ENCODE results near the gene MAD1L1.

Gene MAD1L1

DNA sequence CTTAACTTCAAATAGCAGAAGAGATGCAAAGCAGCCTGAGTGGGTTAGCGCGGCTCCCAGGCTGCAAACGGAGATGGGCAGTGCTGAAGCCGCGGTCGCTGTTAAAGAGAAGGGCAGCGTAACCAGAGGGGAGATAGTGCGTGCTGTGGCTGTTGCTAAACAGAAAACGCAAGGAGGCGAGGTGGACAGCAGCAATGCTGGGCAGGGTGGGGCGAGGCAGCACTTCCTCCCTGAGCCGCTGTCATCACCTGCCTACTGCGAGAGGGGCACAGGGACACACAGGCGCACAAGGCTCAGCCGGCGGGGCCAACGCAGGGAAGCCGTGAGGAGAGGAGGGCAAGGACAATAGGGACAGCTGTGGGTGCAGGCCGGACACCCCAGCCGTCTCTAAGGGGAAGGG, 137.3 kb downstream of the MAD1L1 start:
- H3K9ac ChIP-seq (ENCODE audit: low read depth, low read length), result no peak overlapping the region
- no peaks in the 10 kb centered on the region for H3K27me3 ChIP-seq (ENCODE audit: insufficient read depth, low read length)
- 0 out of 2 replicates have a peak, but pooled peaks cover 8% of the 10 kb centered on the region for H3K36me3 ChIP-seq (ENCODE audit: insufficient read depth, low read depth, low read length)
- H3K4me3 ChIP-seq (ENCODE audit: low read length), result no peak overlapping the region
- no peaks in the 10 kb centered on the region for H3K9me3 ChIP-seq (ENCODE audit: insufficient read depth, low read depth, low read length)
- no peaks in the 10 kb centered on the region for H3K4me1 ChIP-seq (ENCODE audit: insufficient read depth, low read length)
- H3K27ac ChIP-seq (ENCODE audit: low read length), result no peak overlapping the region

DNA sequence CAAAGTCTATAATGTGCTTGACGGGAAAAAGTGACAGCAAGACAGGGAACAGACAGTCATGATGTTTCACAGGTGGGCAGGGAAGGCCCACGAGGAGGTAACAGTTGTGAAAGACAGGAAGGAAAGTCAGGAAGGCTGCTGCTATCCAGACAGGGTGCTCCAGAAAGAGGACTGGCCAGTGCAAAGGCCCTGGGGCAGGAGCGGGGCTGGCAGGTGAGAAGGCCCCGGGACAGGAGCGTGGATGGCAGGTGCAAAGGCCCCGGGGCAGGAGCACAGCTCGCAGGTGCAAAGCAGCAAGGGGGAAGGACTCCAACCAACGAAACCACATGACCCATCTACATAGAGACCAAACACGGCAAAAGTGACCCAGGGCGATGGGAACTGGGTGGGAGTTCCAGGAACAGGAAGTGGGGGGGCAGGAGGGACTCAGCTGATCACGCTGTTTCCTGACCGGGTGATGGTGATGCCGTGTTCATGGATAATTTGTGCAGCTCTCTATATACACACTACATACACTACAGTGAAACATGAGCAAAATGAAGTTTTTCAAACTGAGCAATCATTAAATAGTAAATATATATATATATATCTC, 138.2 kb downstream of the MAD1L1 start:
- Histone ChIP-seq H3K27me3 (ENCODE audit: insufficient read depth, low read length) (no peaks in the 10 kb centered on the region), H3K4me3 (ENCODE audit: low read length) (no peak overlapping the region), H3K36me3 (ENCODE audit: insufficient read depth, low read depth, low read length) (0 out of 2 replicates have a peak, but pooled peaks cover 8% of the 10 kb centered on the region), H3K9me3 (ENCODE audit: insufficient read depth, low read depth, low read length) (no peaks in the 10 kb centered on the region), H3K27ac (ENCODE audit: low read length) (no peak overlapping the region), H3K9ac (ENCODE audit: low read depth, low read length) (no peak overlapping the region), H3K4me1 (ENCODE audit: insufficient read depth, low read length) (no peaks in the 10 kb centered on the region)

DNA sequence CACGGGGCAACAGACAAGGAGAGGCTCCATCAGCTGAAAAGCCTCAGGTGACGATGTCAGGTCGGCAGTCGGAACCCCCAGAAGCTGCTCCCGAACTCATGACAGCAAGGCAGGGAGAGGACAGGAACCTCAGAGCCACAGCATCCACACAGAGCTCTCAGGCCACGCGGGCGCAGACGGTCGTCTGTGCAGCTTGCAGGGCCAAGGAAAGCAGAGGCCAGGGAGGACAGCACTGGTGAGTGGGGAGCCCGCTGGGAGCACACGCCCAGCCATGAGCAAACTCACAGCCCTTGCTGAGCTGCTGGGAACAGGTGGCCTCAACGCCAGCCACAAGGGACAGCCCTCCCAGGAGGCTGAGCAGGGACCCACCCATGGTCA, 138.9 kb downstream of the MAD1L1 start:
- Histone ChIP-seq H3K9ac (ENCODE audit: low read depth, low read length) (no peak overlapping the region), H3K4me1 (ENCODE audit: insufficient read depth, low read length) (no peaks in the 10 kb centered on the region), H3K36me3 (ENCODE audit: insufficient read depth, low read depth, low read length) (0 out of 2 replicates have a peak, but pooled peaks cover 8% of the 10 kb centered on the region), H3K27me3 (ENCODE audit: insufficient read depth, low read length) (no peaks in the 10 kb centered on the region), H3K9me3 (ENCODE audit: insufficient read depth, low read depth, low read length) (no peaks in the 10 kb centered on the region), H3K27ac (ENCODE audit: low read length) (no peak overlapping the region), H3K4me3 (ENCODE audit: low read length) (no peak overlapping the region)

DNA sequence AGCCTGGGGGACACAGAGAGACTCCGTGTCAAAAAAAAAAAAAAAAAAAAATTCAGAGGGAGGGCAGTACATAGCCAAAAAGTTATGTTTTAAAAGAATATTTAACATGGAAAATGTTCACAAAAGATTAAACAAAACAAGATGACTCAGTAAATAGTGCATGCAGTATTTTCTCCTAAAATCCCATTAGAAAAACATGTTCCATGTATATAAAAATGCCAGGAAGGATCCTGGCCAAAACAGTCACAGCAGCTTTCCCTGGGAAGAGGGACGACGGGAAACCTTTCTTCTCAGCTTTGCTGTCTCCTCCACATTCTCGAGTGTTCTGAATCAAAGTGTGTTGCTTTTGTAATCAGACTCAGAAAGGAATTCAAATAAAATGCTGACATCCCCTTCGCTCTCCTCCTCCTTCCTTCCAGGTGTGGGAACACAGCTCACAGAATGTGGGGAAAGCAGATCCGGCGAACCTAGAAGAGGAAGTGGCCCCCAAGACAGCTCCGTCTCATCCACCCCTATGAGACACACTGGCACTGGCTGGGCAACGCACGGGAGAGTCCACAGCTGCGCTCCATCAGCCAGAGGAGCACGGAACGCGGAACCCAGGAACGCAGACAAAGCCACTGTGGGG, 139.4 kb downstream of the MAD1L1 start:
- H3K4me1 ChIP-seq (ENCODE audit: insufficient read depth, low read length), result no peaks in the 10 kb centered on the region

DNA sequence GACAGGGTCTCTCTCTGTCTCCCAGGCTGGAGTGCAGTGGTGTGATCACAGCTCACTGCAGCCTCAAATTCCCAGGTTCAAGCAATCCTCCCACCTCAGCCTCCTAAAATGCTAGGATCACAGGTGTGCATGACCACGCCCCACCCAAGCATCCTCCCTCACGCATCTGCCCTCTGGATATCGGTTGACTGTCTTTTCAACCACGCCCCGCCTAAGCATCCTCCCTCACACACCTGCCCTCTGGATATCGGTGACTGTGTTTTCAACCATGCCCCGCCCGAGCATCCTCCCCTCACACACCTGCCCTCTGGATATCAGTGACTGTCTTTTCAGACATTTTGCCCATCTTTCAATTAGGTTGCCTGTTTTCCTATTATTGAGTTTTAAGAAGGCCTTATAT, 140.5 kb downstream of the MAD1L1 start:
- Histone ChIP-seq H3K27me3 (ENCODE audit: insufficient read depth, low read length) (no peaks in the 10 kb centered on the region), H3K4me1 (ENCODE audit: insufficient read depth, low read length) (no peaks in the 10 kb centered on the region), H3K36me3 (ENCODE audit: insufficient read depth, low read depth, low read length) (0 out of 2 replicates have a peak, but pooled peaks cover 8% of the 10 kb centered on the region)

More for the DNA sequence above, 139.4 kb downstream of the MAD1L1 start:
- no peaks in the 10 kb centered on the region for H3K9me3 ChIP-seq (ENCODE audit: insufficient read depth, low read depth, low read length)
- no peak overlapping the region for H3K4me3 ChIP-seq (ENCODE audit: low read length)
- no peak overlapping the region for H3K27ac ChIP-seq (ENCODE audit: low read length)
- H3K36me3 ChIP-seq (ENCODE audit: insufficient read depth, low read depth, low read length), result 0 out of 2 replicates have a peak, but pooled peaks cover 8% of the 10 kb centered on the region
- H3K9ac ChIP-seq (ENCODE audit: low read depth, low read length), result no peak overlapping the region
- no peaks in the 10 kb centered on the region for H3K27me3 ChIP-seq (ENCODE audit: insufficient read depth, low read length)

DNA sequence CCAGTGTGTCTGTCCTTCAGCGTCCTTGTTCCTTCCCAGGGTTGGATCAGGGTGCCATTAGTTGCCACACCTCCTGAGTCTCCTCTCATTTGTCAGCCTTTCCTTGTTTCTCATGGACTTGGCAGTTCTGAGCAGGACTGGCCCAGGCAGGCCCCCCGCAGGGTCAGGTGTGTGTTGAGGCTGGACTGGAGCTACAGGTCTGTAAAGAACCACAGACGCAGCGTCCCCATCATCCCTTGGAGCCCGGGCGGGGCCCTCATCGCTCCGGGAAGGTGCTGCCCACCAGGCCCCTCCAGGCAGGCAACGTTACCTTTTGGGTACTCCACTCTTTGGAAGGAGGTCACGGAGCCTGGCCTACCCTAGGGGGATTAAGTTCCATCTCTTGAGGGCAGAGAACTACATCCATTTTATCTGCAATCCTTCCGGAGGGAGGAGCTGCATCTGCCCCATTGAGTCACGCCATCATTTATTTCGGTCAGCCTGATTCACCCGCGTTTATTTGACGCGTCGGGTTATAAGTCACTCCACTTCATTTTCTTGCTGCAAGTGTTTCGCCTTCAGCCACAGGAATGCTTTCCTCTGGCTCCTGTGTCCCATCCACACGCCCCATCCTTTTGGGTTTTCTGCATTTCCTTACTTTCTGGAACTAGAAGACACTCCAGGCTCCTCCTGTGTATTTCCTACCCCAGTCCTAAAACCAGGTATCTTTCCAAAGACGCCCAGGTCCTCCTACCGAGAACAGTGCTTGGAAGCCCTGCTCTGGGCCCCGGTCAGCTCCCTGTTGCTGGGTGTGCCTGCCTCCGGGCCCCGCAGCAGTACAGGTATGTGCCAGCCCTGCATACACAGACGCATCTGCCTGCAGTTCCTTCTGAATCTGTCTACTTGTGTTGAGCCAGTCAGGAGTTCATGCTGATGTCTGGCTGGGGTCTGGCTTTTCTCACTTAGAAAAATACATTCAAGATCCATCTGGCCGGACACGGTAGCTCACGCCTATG, 141.9 kb downstream of the MAD1L1 start:
- no peak overlapping the region for H3K27ac ChIP-seq (ENCODE audit: low read length)
- 0 out of 2 replicates have a peak, but pooled peaks cover 8% of the 10 kb centered on the region for H3K36me3 ChIP-seq (ENCODE audit: insufficient read depth, low read depth, low read length)
- H3K27me3 ChIP-seq (ENCODE audit: insufficient read depth, low read length), result no peaks in the 10 kb centered on the region
- no peaks in the 10 kb centered on the region for H3K9me3 ChIP-seq (ENCODE audit: insufficient read depth, low read depth, low read length)
- H3K9ac ChIP-seq (ENCODE audit: low read depth, low read length), result no peak overlapping the region
- H3K4me3 ChIP-seq (ENCODE audit: low read length), result no peak overlapping the region
- H3K4me1 ChIP-seq (ENCODE audit: insufficient read depth, low read length), result no peaks in the 10 kb centered on the region

More for the DNA sequence above, 140.5 kb downstream of the MAD1L1 start:
- no peak overlapping the region for H3K27ac ChIP-seq (ENCODE audit: low read length)
- no peak overlapping the region for H3K9ac ChIP-seq (ENCODE audit: low read depth, low read length)
- H3K4me3 ChIP-seq (ENCODE audit: low read length), result no peak overlapping the region
- H3K9me3 ChIP-seq (ENCODE audit: insufficient read depth, low read depth, low read length), result no peaks in the 10 kb centered on the region

DNA sequence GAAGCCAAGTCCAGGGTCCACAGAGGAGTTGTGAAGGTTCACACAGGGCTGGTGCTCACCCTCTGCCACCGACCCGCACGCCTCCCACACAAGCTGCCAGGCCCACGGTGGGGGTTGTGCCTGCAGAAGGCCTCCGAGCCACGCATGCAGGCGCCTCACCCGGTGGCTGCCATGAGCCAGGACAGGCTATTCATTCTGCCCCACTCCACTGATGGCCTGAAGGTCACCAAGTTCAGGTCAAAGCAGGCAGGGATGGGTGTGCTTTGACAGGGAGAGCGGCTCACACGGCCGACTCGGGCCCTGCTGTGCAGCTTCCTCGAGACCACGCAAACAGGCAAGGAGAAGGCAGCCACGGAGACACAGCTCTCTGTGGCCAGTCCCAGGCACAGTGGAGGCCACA, 143.9 kb downstream of the MAD1L1 start:
- no peaks in the 10 kb centered on the region for H3K27me3 ChIP-seq (ENCODE audit: insufficient read depth, low read length)
- H3K9ac ChIP-seq (ENCODE audit: low read depth, low read length), result no peak overlapping the region
- H3K36me3 ChIP-seq (ENCODE audit: insufficient read depth, low read depth, low read length), result 0 out of 2 replicates have a peak, but pooled peaks cover 6% of the 10 kb centered on the region
- H3K27ac ChIP-seq (ENCODE audit: low read length), result no peak overlapping the region
- no peaks in the 10 kb centered on the region for H3K9me3 ChIP-seq (ENCODE audit: insufficient read depth, low read depth, low read length)
- H3K4me1 ChIP-seq (ENCODE audit: insufficient read depth, low read length), result no peaks in the 10 kb centered on the region
- no peak overlapping the region for H3K4me3 ChIP-seq (ENCODE audit: low read length)

DNA sequence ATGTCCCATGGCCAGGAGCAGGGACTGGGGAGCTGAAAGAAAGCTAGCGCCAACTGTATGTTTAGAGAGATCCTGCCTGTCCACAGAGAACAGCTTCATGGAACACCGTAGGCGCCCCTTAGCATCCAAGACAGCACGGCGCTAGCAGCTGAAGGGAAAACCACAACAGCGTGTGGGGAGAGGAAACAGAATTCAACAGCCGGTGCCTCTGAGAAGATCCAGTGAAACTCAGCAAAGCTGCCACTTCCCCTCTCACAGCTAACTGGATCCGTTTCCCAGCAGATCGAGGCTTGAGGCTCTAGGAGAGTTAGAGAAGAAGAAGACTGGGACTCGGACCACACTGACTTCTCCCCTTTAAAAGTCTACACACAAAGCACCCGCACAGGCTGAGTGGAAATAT, 145.0 kb downstream of the MAD1L1 start:
- Histone ChIP-seq H3K27me3 (ENCODE audit: insufficient read depth, low read length) (no peaks in the 10 kb centered on the region), H3K36me3 (ENCODE audit: insufficient read depth, low read depth, low read length) (no peaks in the 10 kb centered on the region), H3K9me3 (ENCODE audit: insufficient read depth, low read depth, low read length) (no peaks in the 10 kb centered on the region), H3K27ac (ENCODE audit: low read length) (no peak overlapping the region), H3K4me3 (ENCODE audit: low read length) (no peak overlapping the region), H3K9ac (ENCODE audit: low read depth, low read length) (no peak overlapping the region), H3K4me1 (ENCODE audit: insufficient read depth, low read length) (no peaks in the 10 kb centered on the region)

DNA sequence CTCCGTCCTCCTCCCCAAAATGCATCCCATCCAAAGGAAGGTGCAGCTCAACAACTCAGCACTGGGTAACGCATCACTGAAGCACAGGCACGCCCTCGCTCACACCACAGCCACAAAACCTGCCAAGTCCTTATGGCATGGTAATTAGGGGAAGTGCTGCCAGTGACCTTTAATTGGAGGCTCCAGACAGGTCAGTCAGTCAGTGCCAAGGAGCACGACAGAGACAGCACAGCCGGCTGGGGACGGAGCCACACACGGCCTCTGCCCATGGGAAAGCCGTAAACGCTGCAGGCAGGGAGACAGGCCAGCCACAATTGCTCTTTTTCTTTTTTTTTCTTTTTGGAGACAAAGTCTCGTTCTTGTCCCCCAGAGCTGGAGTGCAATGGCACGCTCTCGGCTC, 146.5 kb downstream of the MAD1L1 start:
- Histone ChIP-seq H3K4me1 (ENCODE audit: insufficient read depth, low read length) (no peaks in the 10 kb centered on the region), H3K36me3 (ENCODE audit: insufficient read depth, low read depth, low read length) (no peaks in the 10 kb centered on the region), H3K27me3 (ENCODE audit: insufficient read depth, low read length) (no peaks in the 10 kb centered on the region), H3K9ac (ENCODE audit: low read depth, low read length) (no peak overlapping the region), H3K27ac (ENCODE audit: low read length) (no peak overlapping the region), H3K4me3 (ENCODE audit: low read length) (no peak overlapping the region), H3K9me3 (ENCODE audit: insufficient read depth, low read depth, low read length) (no peaks in the 10 kb centered on the region)

DNA sequence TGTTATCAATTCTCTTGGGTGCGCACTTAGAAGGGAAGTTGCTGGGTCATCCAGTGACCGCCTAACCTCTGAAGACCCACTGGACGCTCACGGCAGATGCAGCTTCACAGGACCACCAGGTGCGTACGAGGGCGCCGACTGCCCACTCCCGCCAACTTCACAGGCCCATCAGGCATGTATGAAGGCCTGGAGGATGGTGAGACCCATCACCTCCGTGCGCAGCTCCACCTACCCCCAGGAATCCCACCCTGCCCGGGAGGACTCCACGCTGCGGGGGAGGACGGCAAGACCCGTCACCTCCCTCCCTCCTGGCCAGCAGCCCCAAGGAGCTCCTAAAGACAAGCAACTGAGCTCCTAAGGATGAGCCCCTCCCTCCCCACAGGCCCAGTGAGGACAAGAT, 146.9 kb downstream of the MAD1L1 start:
- Histone ChIP-seq H3K4me1 (ENCODE audit: insufficient read depth, low read length) (no peaks in the 10 kb centered on the region), H3K27ac (ENCODE audit: low read length) (no peak overlapping the region), H3K4me3 (ENCODE audit: low read length) (no peak overlapping the region), H3K27me3 (ENCODE audit: insufficient read depth, low read length) (no peaks in the 10 kb centered on the region), H3K9ac (ENCODE audit: low read depth, low read length) (no peak overlapping the region), H3K36me3 (ENCODE audit: insufficient read depth, low read depth, low read length) (no peaks in the 10 kb centered on the region), H3K9me3 (ENCODE audit: insufficient read depth, low read depth, low read length) (no peaks in the 10 kb centered on the region)

DNA sequence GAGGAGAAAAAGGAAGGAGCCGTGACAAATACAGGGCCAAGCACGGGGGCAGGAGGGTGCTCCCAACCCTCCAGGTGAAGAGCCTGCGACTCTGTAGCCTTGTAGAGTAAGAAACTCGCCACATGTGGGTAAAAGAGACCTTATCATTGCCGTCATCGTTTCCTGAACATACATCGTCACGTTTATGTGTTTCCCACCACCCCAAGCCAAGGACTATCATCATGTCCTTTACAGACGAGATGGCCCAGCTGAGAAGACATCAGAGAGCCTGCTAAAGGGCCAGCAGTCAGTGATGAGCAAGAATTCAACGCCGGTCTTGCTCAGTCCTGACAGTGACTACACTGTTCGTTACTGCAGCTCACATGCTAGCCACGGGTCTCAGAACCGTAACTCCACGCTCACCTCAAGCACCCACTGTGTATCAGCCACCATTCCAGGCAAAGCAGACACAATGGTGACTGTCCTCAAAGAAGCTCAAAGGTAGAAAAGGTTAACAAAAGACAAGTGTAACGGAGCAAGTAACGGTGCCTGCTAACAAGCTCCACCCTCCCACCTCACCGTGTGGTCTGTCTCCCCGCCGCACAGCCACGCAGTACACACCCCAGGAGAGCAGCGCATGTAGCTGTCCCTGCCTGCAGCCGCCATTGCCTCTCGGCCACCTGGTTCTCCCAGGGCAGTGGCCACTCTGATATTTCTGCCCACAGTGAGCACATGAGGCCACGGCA, 147.8 kb downstream of the MAD1L1 start:
- no peak overlapping the region for H3K9ac ChIP-seq (ENCODE audit: low read depth, low read length)
- no peaks in the 10 kb centered on the region for H3K27me3 ChIP-seq (ENCODE audit: insufficient read depth, low read length)
- H3K27ac ChIP-seq (ENCODE audit: low read length), result no peak overlapping the region
- H3K4me1 ChIP-seq (ENCODE audit: insufficient read depth, low read length), result no peaks in the 10 kb centered on the region
- H3K4me3 ChIP-seq (ENCODE audit: low read length), result no peak overlapping the region
- H3K36me3 ChIP-seq (ENCODE audit: insufficient read depth, low read depth, low read length), result no peaks in the 10 kb centered on the region
- H3K9me3 ChIP-seq (ENCODE audit: insufficient read depth, low read depth, low read length), result no peaks in the 10 kb centered on the region
